Transverse colon (tissue), 4 donors: ENCODE results near the gene COL6A1. TPM values are rescaled to one million over a fixed set of nuclear protein-coding genes. Genes with fewer than 3 reads are reported as not detected.

Experiments used
- DNase-seq: peaks from one replicate; pipeline ENCODE4 v3.0.0-alpha.2; 2019
- H3K27ac ChIP-seq, 4 donors: fragments of 200-600 bp; sonication (generic); 2 replicates each; pipeline ENCODE4 v1.5.1; 2016 to 2018; ENCODE audit warnings: inconsistent platforms in 4 of 4
- H3K27me3 ChIP-seq: fragments of 200-600 bp; sonication (generic); 2 replicates; pipeline ENCODE4 v1.5.1; 2017; ENCODE audit warnings: inconsistent platforms
- H3K36me3 ChIP-seq, 4 donors: fragments of 200-600 bp; sonication (generic); 2 replicates each; pipeline ENCODE4 v1.5.1; 2017 to 2019; ENCODE audit warnings: inconsistent platforms in 4 of 4
- H3K4me1 ChIP-seq, 4 donors: fragments of 200-600 bp; sonication (generic); 2 replicates each; pipeline ENCODE4 v1.5.1; 2017 to 2020; ENCODE audit warnings: inconsistent platforms in 4 of 4
- H3K4me3 ChIP-seq, 4 donors: fragments of 200-600 bp; sonication (generic); 1 replicate in 1 of 4; 2 replicates in 3 of 4; pipeline versions ENCODE4 v1.5.1 to v1.6.1; 2017 to 2019; ENCODE audit warnings: inconsistent platforms in 4 of 4
- H3K9me3 ChIP-seq, 2 donors: fragments of 200-600 bp; sonication (generic); 2 replicates each; pipeline ENCODE4 v1.5.1; 2017 to 2019; ENCODE audit warnings: inconsistent platforms in 2 of 2
- EP300 ChIP-seq: sonication (generic); formaldehyde crosslinking; IDR thresholded peaks from one replicate; pipeline ENCODE4 v1.6.1; 2017; ENCODE audit warnings: antibody characterized with exemption, low read depth
- POLR2A ChIP-seq: fragments of 450-650 bp; IDR thresholded peaks from one replicate; pipeline ENCODE4 v1.6.1; 2016; ENCODE audit warnings: antibody characterized with exemption, mild to moderate bottlenecking, moderate library complexity
- POLR2AphosphoS5 ChIP-seq, 3 donors: sonication (generic); formaldehyde crosslinking; IDR thresholded peaks; one replicate each; pipeline ENCODE4 v1.6.1; 2016; ENCODE audit warnings: antibody characterized with exemption in 3 of 3
- WGBS, 2 donors: methylation state at CpG; one replicate each; pipeline ENCODE4 v1.1.5; 2018; ENCODE audit warnings: low coverage in 1 of 2; 5-methylcytosine and 5-hydroxymethylcytosine counted together
- in situ Hi-C, 4 donors: fragments of 200-750 bp; cut with MboI; loops; one replicate each; pipeline versions ENCODE4 v1.15.0 to v1.15.1; 2017; ENCODE audit warnings: low sequenced_read_pairs in 3 of 4, low pct_ligation_motif_present in 1 of 4, low pct_unique_long_range_greater_than_20kb in 1 of 4
- intact Hi-C: fragments of 100-400 bp; cut with DNase I; formaldehyde crosslinking; loops from one replicate; pipeline ENCODE4 v1.15.1; 2023; ENCODE audit warnings: low total_unique reads
- total RNA-seq, 4 donors: library from RNA; depleted of rRNA; stranded (reverse); fragments of >200 nt; gene quantifications; one replicate each; pipeline ENCODE4 v1.1.0, GENCODE V29; 2016
- TF ChIP-seq, protein P1 (sequence below), 5 experiments: fragments of 200-600 bp in 3 of 5; fragments of 450-650 bp in 2 of 5; sonication (generic) in 3 of 5; IDR thresholded peaks; 1 replicate in 2 of 5; 2 replicates in 3 of 5; pipeline ENCODE4 v1.5.1; 2016 to 2017; ENCODE audit warnings: antibody characterized with exemption in 5 of 5, inconsistent platforms in 3 of 5, mild to moderate bottlenecking in 2 of 5, moderate library complexity in 1 of 5

Gene COL6A1
- total RNA-seq, 4 donors from 2014 or later: 166 to 580 (median 346) TPM

DNA sequence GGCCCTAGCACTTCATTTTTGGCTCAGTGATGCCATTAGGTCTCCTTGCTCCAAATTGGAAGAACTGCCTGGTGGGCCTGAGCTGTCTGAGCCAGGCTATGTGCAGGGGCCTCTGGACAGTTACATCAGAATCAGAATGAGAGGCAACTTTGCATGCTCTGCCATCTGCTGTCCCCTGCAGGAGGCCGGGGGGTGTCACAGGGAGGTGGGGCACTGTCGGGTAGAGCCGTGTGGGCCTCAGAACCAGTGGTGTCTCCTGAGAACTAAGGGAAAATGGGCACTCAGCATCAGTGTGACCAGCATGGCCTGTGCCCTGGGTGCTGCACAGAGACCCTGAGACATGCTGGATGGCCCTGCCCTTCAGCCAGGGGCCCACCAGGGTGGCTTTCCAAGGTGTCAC lies 47.0 kb upstream of the COL6A1 start:
- H3K4me3 ChIP-seq: no peak overlapping the region
- no peaks in the 10 kb centered on the region for H3K36me3 ChIP-seq
- no peak for DNase-seq
- TF ChIP-seq POLR2AphosphoS5 (IDR thresholded peaks at IDR 0.05) (no peak), EP300 (no peak), POLR2A (no peak)
- TF ChIP-seq, protein P1, sequence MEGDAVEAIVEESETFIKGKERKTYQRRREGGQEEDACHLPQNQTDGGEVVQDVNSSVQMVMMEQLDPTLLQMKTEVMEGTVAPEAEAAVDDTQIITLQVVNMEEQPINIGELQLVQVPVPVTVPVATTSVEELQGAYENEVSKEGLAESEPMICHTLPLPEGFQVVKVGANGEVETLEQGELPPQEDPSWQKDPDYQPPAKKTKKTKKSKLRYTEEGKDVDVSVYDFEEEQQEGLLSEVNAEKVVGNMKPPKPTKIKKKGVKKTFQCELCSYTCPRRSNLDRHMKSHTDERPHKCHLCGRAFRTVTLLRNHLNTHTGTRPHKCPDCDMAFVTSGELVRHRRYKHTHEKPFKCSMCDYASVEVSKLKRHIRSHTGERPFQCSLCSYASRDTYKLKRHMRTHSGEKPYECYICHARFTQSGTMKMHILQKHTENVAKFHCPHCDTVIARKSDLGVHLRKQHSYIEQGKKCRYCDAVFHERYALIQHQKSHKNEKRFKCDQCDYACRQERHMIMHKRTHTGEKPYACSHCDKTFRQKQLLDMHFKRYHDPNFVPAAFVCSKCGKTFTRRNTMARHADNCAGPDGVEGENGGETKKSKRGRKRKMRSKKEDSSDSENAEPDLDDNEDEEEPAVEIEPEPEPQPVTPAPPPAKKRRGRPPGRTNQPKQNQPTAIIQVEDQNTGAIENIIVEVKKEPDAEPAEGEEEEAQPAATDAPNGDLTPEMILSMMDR (IDR thresholded peaks at IDR 0.05): no peak
- intact Hi-C loops (no loop called here), in situ Hi-C loops (no loop called here)
- H3K27ac ChIP-seq: no peak overlapping the region
- H3K9me3 ChIP-seq: no peaks in the 10 kb centered on the region
- WGBS, 2 donors: 78% methylated on average over 3 of the region's 3 CpGs; no CpG with 5 or more reads in 1 of the 2 donors
- H3K27me3 ChIP-seq: no peaks in the 10 kb centered on the region
- no peaks in the 10 kb centered on the region for H3K4me1 ChIP-seq

DNA sequence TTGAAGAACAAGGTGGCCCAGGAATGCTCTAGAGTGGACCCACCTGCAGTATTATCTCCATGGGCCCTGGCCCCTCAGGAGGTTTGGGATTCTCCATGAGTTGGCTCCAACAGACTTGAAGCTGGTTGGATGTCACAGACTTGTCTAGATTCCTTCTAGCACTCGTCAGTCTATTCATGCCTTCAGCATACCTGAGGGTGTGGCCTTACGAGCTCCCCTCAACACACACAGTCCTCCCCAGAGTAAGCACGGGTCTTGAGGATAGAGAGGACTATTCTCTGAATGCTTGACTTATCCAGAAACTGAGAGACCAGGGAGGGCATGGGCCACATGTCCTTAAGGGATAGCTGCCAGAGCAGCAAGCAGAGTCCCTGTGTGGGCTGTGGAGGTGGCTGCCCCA lies 45.9 kb upstream of the COL6A1 start:
- Histone ChIP-seq H3K36me3 (no peaks in the 10 kb centered on the region), H3K27ac (no peak overlapping the region), H3K4me1 (no peaks in the 10 kb centered on the region), H3K4me3 (no peak overlapping the region), H3K27me3 (no peaks in the 10 kb centered on the region), H3K9me3 (no peaks in the 10 kb centered on the region)
- no peak for TF ChIP-seq EP300
- TF ChIP-seq POLR2A: no peak
- TF ChIP-seq, protein P1 (IDR thresholded peaks at IDR 0.05): no peak
- no peak for TF ChIP-seq POLR2AphosphoS5 (IDR thresholded peaks at IDR 0.05)
- WGBS, 2 donors: 75% methylated on average over 3 of the region's 3 CpGs; no CpG with 5 or more reads in 1 of the 2 donors
- in situ Hi-C loops: no loop called here
- no peak for DNase-seq
- intact Hi-C loops: no loop called here

DNA sequence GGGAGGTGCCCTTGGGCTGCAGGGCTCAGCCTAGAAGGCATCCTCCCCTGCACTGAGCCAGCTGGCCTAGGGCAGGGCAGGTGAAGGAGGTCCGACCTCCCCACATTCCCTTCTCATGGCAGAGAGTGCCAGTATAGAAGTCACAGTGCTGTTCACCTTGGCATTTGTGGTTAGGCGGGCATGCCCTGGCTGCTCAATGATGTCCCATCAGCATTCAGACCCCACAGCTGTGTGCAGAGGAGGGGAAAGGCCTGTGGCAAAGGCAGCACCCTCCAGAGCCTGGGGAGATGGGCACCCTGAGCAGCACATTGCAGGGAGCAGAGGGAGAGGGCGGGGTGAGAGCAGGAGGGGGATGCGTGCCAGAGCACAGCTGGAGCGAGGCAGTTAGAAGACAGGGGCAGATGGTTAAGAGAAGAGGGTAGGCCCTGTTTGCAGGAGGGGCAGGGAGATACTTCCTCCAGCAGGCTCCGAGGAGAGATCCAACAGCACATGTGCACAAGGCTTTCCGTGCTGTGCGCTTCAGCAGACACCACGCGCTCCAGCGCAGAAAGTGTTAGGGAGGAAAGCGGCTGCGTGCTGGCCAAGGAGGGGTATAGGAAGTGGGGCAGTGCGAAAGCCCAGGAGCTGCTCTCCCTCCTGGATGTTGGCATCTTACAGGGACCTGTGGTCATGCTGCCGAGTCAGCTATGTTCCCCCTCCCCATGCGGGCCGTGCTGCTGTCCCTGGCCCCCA lies 43.7 kb upstream of the COL6A1 start:
- H3K27me3 ChIP-seq: no peaks in the 10 kb centered on the region
- H3K4me3 ChIP-seq: no peak overlapping the region
- no peak overlapping the region for H3K27ac ChIP-seq
- intact Hi-C loops (no loop called here), in situ Hi-C loops (no loop called here)
- H3K36me3 ChIP-seq: no peaks in the 10 kb centered on the region
- TF ChIP-seq POLR2AphosphoS5 (IDR thresholded peaks at IDR 0.05) (no peak), POLR2A (no peak), EP300 (no peak)
- TF ChIP-seq, protein P1 (IDR thresholded peaks at IDR 0.05): no peak
- no peaks in the 10 kb centered on the region for H3K4me1 ChIP-seq
- H3K9me3 ChIP-seq: no peaks in the 10 kb centered on the region
- no peak for DNase-seq
- WGBS, 2 donors: 89 to 100% methylated on average over 1 to 17 of the region's 17 CpGs

DNA sequence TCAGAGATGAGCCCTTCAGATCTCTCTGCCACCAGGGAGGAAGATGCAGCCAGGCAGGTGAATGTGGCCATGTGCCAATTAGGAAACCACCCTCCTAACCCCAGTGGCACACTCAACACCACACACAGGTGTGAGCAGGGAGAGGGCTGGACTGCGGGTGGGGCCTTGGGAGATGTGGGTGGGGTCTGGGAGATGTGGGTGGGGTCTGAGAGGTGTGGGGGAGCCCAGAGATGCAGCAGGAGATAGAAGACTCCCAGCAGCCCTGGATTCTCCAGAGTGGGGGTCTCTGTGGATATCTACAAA lies 43.2 kb upstream of the COL6A1 start:
- H3K27ac ChIP-seq: no peak overlapping the region
- no peak for DNase-seq
- no peaks in the 10 kb centered on the region for H3K4me1 ChIP-seq
- WGBS, 2 donors: 71% methylated on average over 1 of the region's 1 CpG; no CpG with 5 or more reads in 1 of the 2 donors
- intact Hi-C loops: no loop called here
- no peaks in the 10 kb centered on the region for H3K27me3 ChIP-seq
- no peaks in the 10 kb centered on the region for H3K36me3 ChIP-seq
- in situ Hi-C loops: no loop called here
- TF ChIP-seq POLR2AphosphoS5 (IDR thresholded peaks at IDR 0.05) (no peak), POLR2A (no peak), EP300 (no peak)
- TF ChIP-seq, protein P1 (IDR thresholded peaks at IDR 0.05): no peak
- H3K9me3 ChIP-seq: no peaks in the 10 kb centered on the region
- H3K4me3 ChIP-seq: no peak overlapping the region
